T-helper 1 cell (primary cell): ENCODE results near the gene TEP1.
"Not testable (repeated sequence)": the region's sequence is repeated elsewhere in the genome, so short reads cannot be mapped to it uniquely, and the experiment has no call there.

Experiments used
- DNase-seq, 5 donors: peaks; one replicate each; pipeline ENCODE4 v3.0.0-alpha.2; 2012 to 2020
- total RNA-seq, 4 donors: gene quantifications; one replicate each; lab custom pipeline; 2026; lab: John Stamatoyannopoulos, UW

Gene TEP1
- 63.2 to 141 (median 112) reads per million in 4 donors for total RNA-seq

DNA sequence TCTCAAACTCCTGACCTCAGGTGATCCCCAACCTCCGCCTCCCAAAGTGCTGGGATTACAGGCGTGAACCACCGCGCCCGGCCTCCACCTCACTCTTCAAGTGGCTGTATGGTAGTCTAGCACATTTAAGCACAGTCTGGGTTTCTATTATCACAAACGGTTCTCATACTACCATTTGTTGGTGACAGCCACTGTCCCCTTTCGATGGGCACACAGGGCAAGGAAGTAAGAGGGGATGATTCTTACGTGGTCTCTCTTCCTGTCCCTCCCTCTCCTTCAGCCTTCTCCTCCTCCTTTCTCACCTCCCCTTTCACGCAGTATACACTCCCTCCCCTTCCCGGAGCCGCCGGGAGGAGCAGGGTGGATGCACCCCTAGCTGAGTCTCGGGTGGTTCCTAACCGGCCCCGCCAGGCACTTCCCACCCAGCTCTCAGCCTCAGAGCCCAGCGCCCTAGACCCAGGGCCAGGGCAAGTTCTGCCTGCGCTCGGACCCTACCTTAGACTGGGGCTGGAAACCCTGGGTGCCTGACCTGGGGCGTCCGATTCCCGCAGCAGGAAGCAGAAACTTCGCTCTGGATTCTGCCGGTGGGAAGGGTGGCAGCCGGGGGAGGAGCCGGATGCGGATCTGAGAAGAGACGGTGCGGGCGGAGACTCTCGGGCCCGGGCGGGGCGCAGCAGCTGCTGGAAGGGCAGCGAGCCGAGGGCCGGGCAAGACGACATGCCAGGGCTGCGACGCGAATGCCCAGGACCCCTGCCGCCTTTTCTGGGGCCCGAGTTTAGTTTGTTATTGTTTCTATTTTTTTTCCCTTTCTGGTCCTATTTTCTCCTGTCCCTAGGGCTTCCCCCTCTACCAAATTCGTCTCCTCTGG, at the start of gene TEP1:
TSS of gene TEP1 (minus strand) at position 626 of the 868 bp plus-strand sequence. CDS start 5,062 bp downstream, outside the sequence.
- peak; percentile 52 to 78 (median 67) for DNase-seq

GRCh38 chr14:20461225-20462141, 48.2 kb upstream of the TEP1 start, which contains the start of gene PIP4P1:
PIP4P1 (minus strand) TSS chr14:20461434; CDS start chr14:20461325, 109 bp downstream.
- DNase-seq: peak; percentile 98 to 100 (median 99)

- DNase-seq: peak; percentile 52 to 70 (median 55)
Measured at GRCh38 chr14:20460458-20461224, 47.3 kb upstream of the TEP1 start.

- DNase-seq: no peak
Measured at GRCh38 chr14:20458031-20458789, 44.9 kb upstream of the TEP1 start.

- no peak for DNase-seq
Measured at GRCh38 chr14:20456971-20457370, 43.7 kb upstream of the TEP1 start.

- peak in 4 of 5 donors; percentile 51 to 76 (median 68) for DNase-seq
Measured at GRCh38 chr14:20455355-20456300, 42.3 kb upstream of the TEP1 start.

DNA sequence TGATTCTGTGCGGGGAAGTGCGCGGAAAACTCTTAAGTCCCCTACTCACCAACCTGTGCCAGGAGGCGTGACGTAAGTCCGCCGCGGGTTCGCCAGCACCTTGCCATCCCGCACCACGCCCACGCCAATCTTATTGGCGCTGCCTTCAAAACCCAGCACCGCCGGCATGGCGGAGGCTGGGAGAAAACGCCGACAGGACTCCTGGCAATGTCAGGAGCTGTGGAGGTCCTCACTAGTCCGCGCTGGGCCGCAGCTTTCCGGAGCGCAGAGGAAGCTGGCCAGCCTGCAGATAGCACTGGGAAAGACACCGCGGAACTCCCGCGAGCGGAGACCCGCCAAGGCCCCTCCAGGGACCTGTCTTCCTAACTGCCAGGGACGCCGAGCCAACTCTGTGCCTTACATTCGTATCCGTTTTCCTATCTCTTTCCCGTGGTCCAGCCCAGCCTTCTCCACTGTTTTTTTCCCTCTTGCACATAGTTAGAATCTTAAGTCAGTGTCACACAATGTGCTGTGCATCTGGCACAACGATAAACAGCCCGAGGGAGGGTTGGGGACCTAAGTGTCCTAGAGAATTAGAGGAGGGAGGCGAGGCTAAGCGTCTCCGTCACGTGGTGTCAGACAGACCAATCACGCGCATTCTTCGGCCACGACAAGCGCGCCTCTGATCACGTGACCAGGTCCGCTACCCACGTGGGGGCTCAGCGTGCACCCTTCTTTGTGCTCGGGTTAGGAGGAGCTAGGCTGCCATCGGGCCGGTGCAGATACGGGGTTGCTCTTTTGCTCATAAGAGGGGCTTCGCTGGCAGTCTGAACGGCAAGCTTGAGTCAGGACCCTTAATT, 41.4 kb upstream of the TEP1 start, which contains the start of the genes APEX1 and OSGEP:
TSS of gene APEX1 (plus strand) at position 711 of the 839 bp plus-strand sequence. CDS start 420 bp downstream, outside the sequence.
TSS of gene OSGEP (minus strand) at position 297 of the 839 bp plus-strand sequence. CDS start at position 168, 129 bp downstream.
- DNase-seq: peak; percentile 94 to 99 (median 97)

GRCh38 chr14:20452831-20453230, 39.5 kb upstream of the TEP1 start:
- DNase-seq: not testable (repeated sequence)

GRCh38 chr14:20446889-20447288, 33.6 kb upstream of the TEP1 start:
- no peak for DNase-seq

- DNase-seq: not testable (repeated sequence)
Measured at GRCh38 chr14:20443650-20444049, 30.3 kb upstream of the TEP1 start.

- no peak for DNase-seq
Measured at GRCh38 chr14:20441461-20441860, 28.2 kb upstream of the TEP1 start.

DNA sequence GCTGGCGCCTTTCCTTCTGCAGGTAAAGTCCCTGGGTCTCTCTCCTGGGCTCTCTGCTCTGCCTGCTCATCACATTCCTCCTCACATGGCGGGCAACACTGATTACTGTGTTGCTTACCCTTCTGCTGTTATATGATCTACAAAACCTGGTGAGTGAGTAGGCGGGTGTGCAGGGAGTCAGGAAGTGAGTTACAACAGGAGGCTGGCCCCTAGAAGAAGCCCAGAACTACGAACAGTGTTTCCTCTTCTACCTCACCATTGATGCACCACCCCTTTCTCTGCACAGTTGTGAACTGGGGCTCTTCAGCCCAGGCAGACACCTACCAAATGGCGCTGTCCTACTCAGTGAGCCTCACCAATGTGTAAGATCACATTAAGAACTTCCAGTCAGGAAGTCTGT, 27.6 kb upstream of the TEP1 start:
- peak in 1 of 5 donors; percentile 60 for DNase-seq

- DNase-seq: no peak
Measured at GRCh38 chr14:20440465-20440864, 27.2 kb upstream of the TEP1 start.

GRCh38 chr14:20438664-20439063, 25.4 kb upstream of the TEP1 start:
- no peak for DNase-seq

DNA sequence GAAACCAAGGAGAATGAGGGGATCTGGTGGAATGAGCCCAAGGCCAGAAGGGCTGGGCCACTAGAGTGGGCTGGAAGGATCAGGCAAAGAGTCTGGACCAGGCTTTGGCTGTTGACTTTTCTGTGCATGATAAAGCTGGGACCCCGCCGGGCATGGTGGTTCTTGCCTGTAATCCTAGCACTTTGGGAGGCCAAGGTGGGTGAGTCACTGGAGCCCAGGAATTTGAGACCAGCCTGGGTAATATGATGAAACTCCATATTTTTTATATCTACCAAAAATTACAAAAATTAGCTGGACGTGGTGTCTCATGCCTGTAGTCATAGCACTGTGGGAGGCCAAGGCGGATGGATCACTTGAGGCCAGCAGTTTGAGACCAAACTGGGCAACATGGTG, 23.1 kb upstream of the TEP1 start:
- no peak for DNase-seq

DNA sequence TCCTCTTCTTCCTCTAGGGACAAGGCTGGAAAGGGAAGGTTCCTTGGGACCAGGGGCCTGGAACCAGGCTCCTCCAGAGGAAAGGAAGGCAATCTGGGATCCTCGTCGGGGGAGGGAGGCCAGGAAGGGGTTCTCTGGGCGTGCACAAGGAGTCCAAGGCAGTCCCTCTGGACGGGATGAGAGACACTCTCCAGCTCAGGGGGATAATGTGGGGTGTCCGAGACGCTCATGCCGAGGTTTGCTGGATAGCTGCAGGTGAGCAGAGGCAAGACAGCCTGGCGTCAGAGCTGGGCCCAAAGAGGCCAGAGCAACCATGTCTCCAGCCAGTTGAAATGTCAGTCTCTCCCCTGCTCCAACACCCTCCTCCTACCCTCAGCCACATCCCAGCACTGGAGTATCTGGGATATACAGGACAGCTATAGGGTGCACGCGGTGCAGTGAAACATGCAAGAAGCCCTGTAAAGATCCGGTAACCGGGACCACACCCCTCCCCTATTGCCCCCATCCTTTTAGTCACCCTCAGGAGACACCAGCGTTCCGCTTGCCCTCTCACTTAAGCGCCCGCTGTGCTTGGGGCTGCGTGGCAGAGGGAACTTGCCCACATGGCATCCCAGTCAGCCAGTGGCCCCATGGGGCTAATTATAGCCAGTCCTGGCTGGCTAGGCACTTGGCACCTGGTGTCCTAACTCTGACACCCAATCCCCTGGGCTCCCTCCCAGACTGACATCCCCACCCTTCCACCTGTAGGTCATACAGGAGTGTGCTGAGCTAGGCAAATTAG, 22.5 kb upstream of the TEP1 start, which contains the start of gene KLHL33:
TSS of gene KLHL33 (minus strand) at position 585 of the 781 bp plus-strand sequence. CDS start at position 230, 355 bp downstream.
- no peak for DNase-seq

- DNase-seq: no peak
Measured at GRCh38 chr14:20434701-20435581, 21.6 kb upstream of the TEP1 start.
